Neural crest cell (in vitro differentiated cells): ENCODE measurements around the gene TDRD7. TPM values are rescaled to one million over a fixed set of nuclear protein-coding genes. Genes with fewer than 3 reads are reported as not detected.

Source experiments
- DNase-seq: peaks from one replicate; pipeline ENCODE4 v3.0.0; 2021; ENCODE audit warnings: low read depth, mixed read lengths, low spot score
- H3K27ac Mint-ChIP-seq: one replicate; pipeline ENCODE4 v1.8.0; 2021; ENCODE audit warnings: mild to moderate bottlenecking, mixed read lengths; ENCODE audit not compliant: unreplicated experiment
- H3K27me3 Mint-ChIP-seq: 2 replicates; pipeline ENCODE4 v1.8.0; 2021; ENCODE audit warnings: low read depth, mild to moderate bottlenecking, mixed read lengths
- H3K36me3 Mint-ChIP-seq: 2 replicates; pipeline ENCODE4 v1.8.0; 2021; ENCODE audit warnings: low read depth, mild to moderate bottlenecking, mixed read lengths
- H3K4me1 Mint-ChIP-seq: 2 replicates; pipeline ENCODE4 v1.8.0; 2021; ENCODE audit warnings: mixed read lengths
- H3K4me3 Mint-ChIP-seq: one replicate; pipeline ENCODE4 v1.8.0; 2021; ENCODE audit warnings: mild to moderate bottlenecking, mixed read lengths
- H3K9me3 Mint-ChIP-seq: 2 replicates; pipeline ENCODE4 v1.8.0; 2021; ENCODE audit warnings: mixed read lengths
- CTCF ChIP-seq: fragments of 200-600 bp; sonication (generic); conservative IDR thresholded peaks from 2 replicates; pipeline ENCODE4 v1.5.0; 2021; ENCODE audit warnings: antibody characterized with exemption, mild to moderate bottlenecking
- total RNA-seq: library from RNA; stranded (reverse); gene quantifications from 2 replicates; pipeline ENCODE4 v1.2.1, GENCODE V29; 2021

Gene TDRD7
- total RNA-seq, 1 donor from 2014 or later = 1.5 TPM

GRCh38 chr9:97388721-97389238, 23.1 kb upstream of the TDRD7 start:
- Mint-ChIP-seq H3K36me3 (no peaks in the 10 kb centered on the region), H3K4me1 (peaks cover 5% of the 10 kb centered on the region), H3K27ac (no peak overlapping the region), H3K9me3 (no peaks in the 10 kb centered on the region), H3K27me3 (peaks cover 2% of the 10 kb centered on the region), H3K4me3 (no peak overlapping the region)
- no peak for DNase-seq
- no peak for TF ChIP-seq CTCF

DNA sequence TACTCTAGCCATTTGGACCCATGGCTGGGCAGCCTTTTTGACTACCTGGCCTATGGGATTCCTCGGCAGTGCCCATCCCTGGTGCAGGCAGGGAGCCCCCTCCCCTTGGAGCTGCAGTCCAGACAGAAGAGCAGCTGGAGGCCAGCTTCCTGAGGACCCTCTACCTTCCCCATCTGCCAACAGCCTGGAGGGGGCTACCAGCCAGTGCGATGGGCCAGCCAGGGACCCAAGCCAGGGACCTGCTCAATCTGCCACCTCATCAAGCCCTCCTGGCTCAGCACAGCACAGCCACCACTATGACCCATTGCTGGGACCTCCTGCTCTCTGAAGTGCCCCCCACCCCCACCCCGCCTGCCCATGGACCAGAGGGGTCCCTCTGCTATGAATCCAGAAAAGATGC, 22.6 kb upstream of the TDRD7 start:
- TF ChIP-seq CTCF = no peak
- no peaks in the 10 kb centered on the region for H3K36me3 Mint-ChIP-seq
- no peak overlapping the region for H3K4me3 Mint-ChIP-seq
- peaks cover 5% of the 10 kb centered on the region for H3K4me1 Mint-ChIP-seq
- H3K9me3 Mint-ChIP-seq = no peaks in the 10 kb centered on the region
- no peak for DNase-seq
- peaks cover 2% of the 10 kb centered on the region for H3K27me3 Mint-ChIP-seq
- H3K27ac Mint-ChIP-seq = no peak overlapping the region

DNA sequence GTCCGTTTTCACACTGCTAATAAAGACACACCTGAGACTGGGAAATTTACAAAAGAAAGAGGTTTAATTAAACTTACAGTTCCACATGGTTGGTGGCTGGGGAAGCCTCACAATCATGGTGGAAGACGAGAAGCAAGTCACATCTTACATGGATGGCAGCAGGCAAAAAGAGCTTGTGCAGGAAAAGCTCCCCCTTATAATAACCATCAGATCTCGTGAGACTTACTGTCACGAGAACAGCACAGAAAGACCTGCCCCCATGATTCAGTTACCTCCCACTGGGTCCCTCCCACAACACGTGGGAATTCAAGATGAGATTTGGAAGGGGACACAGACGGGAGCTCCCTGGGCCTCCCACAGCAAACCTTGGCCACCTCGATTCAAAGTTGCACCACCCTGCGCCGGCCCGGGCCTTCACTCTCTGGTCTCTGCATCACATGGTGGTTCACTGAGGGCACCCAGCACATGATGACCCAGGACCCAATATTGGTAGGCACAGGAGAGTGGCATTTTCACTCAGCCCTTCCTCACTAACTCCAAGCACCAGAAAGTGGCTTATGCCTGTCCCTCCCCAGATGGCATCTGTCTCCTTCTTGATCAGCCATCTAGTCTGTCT, 21.0 kb upstream of the TDRD7 start:
- no peak for DNase-seq
- H3K4me3 Mint-ChIP-seq = no peak overlapping the region
- H3K4me1 Mint-ChIP-seq = no peaks in the 10 kb centered on the region
- no peak overlapping the region for H3K27ac Mint-ChIP-seq
- no peaks in the 10 kb centered on the region for H3K36me3 Mint-ChIP-seq
- peaks cover 2% of the 10 kb centered on the region for H3K27me3 Mint-ChIP-seq
- TF ChIP-seq CTCF = no peak
- H3K9me3 Mint-ChIP-seq = no peaks in the 10 kb centered on the region

GRCh38 chr9:97394881-97395280, 17.0 kb upstream of the TDRD7 start:
- Mint-ChIP-seq H3K27ac (no peak overlapping the region), H3K36me3 (no peaks in the 10 kb centered on the region)

GRCh38 chr9:97395745-97396144, 16.2 kb upstream of the TDRD7 start:
- Mint-ChIP-seq H3K36me3 (no peaks in the 10 kb centered on the region), H3K4me3 (no peak overlapping the region), H3K9me3 (no peaks in the 10 kb centered on the region), H3K27me3 (no peaks in the 10 kb centered on the region), H3K4me1 (no peaks in the 10 kb centered on the region), H3K27ac (no peak overlapping the region)
- no peak for DNase-seq
- TF ChIP-seq CTCF = no peak

More at GRCh38 chr9:97394881-97395280, 17.0 kb upstream of the TDRD7 start:
- Mint-ChIP-seq H3K4me1 (no peaks in the 10 kb centered on the region), H3K4me3 (no peak overlapping the region), H3K27me3 (no peaks in the 10 kb centered on the region), H3K9me3 (no peaks in the 10 kb centered on the region)
- TF ChIP-seq CTCF = no peak
- DNase-seq = no peak
